HCT116 (cell line): ENCODE results near the gene TFCP2. TPM values are rescaled to one million over a fixed set of nuclear protein-coding genes. Genes with fewer than 3 reads are reported as not detected.

Experiments
- ATAC-seq: fragments of 200-7000 bp; cut with Tn5 transposase; 2 replicates; pipeline ENCODE4 v1.9.1; 2020; ENCODE audit warnings: mild to moderate bottlenecking, moderate library complexity
- BruUV-seq: library from RNA; stranded (reverse); fragments of 400-500 nt; replicated peaks from 2 replicates; lab custom pipeline; 2021; lab: Mats Ljungman, UMichigan
- CTCF ChIA-PET: fragments of 300-600 bp; sonication (Branson Sonifier 250); formaldehyde crosslinking; loops from one replicate; lab custom pipeline; 2021; ENCODE audit warnings: antibody characterized with exemption; lab: Charles Lee
- POLR2A ChIA-PET: fragments of 300-600, 350-600 bp; sonication (Branson Sonifier 250); formaldehyde crosslinking; loops from one replicate; lab custom pipeline; 2021; ENCODE audit warnings: antibody characterized with exemption; lab: Charles Lee
- RAD21 ChIA-PET, 2 experiments: fragments of 300-600 bp; sonication (Branson Sonifier 250); formaldehyde crosslinking; loops; one replicate each; lab custom pipeline; 2023; ENCODE audit warnings: low total read pairs in 2 of 2; ENCODE audit not compliant: uncharacterized antibody in 2 of 2, unreplicated experiment in 2 of 2, low non-redundant PET in 1 of 2; lab: Charles Lee
- DNase-seq: peaks from one replicate; pipeline ENCODE4 v3.0.0-alpha.2; 2010; ENCODE audit warnings: low read depth, low spot score
- H2AFZ ChIP-seq: fragments of 200-600 bp; shearing (Covaris generic), sonication (generic); 2 replicates; pipeline ENCODE4 v1.6.1; 2017; ENCODE audit warnings: low read depth, mixed run types, mixed read lengths, antibody characterized with exemption, low read length; ENCODE audit not compliant: poor library complexity, severe bottlenecking
- H3K27ac ChIP-seq: 2 replicates; pipeline ENCODE4 v1.5.1; 2012; ENCODE audit warnings: low read depth, low read length
- H3K27me3 ChIP-seq: fragments of 200-600 bp; sonication (generic); 2 replicates; pipeline ENCODE4 v1.6.1; 2016; ENCODE audit warnings: mixed run types, low read length, mixed read lengths; ENCODE audit not compliant: insufficient read depth
- H3K36me3 ChIP-seq, 2 experiments: fragments of 200-500 bp in 1 of 2; fragments of 200-600 bp in 1 of 2; sonication (Bioruptor generic) in 1 of 2; sonication (generic) in 1 of 2; 2 replicates each; pipeline versions ENCODE4 v1.5.1 to v1.6.1; 2014 to 2016; ENCODE audit warnings: low read length in 2 of 2, inconsistent platforms in 1 of 2, mixed read lengths in 1 of 2, mixed run types in 1 of 2; ENCODE audit not compliant: insufficient read depth in 2 of 2, control insufficient read depth in 1 of 2
- H3K4me1 ChIP-seq, 2 experiments: fragments of 200-600 bp in 1 of 2; sonication (generic) in 1 of 2; 2 replicates each; pipeline versions ENCODE4 v1.5.1 to v1.6.1; 2012 to 2017; ENCODE audit warnings: low read length in 2 of 2, inconsistent platforms in 1 of 2, mild to moderate bottlenecking in 1 of 2, mixed read lengths in 1 of 2, mixed run types in 1 of 2, moderate library complexity in 1 of 2; ENCODE audit not compliant: insufficient read depth in 2 of 2, control insufficient read depth in 1 of 2
- H3K4me2 ChIP-seq: fragments of 200-600 bp; sonication (generic); 2 replicates; pipeline ENCODE4 v1.6.1; 2017; ENCODE audit warnings: mixed run types, low read length, mixed read lengths
- H3K4me3 ChIP-seq, 2 experiments: fragments of 200-600 bp in 1 of 2; sonication (generic) in 1 of 2; replicated peaks in 1 of 2; 2 replicates each; pipeline ENCODE4 v1.5.1; 2011 to 2016; ENCODE audit warnings: low read length in 2 of 2, control low read depth in 1 of 2, low read depth in 1 of 2, mild to moderate bottlenecking in 1 of 2, mixed read lengths in 1 of 2, mixed run types in 1 of 2
- H3K79me2 ChIP-seq: fragments of 200-600 bp; sonication (generic); 2 replicates; pipeline ENCODE4 v1.6.1; 2017; ENCODE audit warnings: mild to moderate bottlenecking, mixed run types, low read length, moderate library complexity, mixed read lengths; ENCODE audit not compliant: insufficient read depth
- H3K9ac ChIP-seq: fragments of 200-600 bp; sonication (generic); 2 replicates; pipeline ENCODE4 v1.6.1; 2016; ENCODE audit warnings: low read length, mixed read lengths
- H3K9me2 ChIP-seq: fragments of 200-600 bp; sonication (generic), shearing (Covaris generic); 2 replicates; pipeline ENCODE4 v1.6.1; 2017; ENCODE audit warnings: mixed run types, mild to moderate bottlenecking, moderate library complexity; ENCODE audit not compliant: insufficient read depth
- H3K9me3 ChIP-seq, 2 experiments: fragments of 200-500 bp in 1 of 2; fragments of 200-600 bp in 1 of 2; sonication (Bioruptor generic) in 1 of 2; sonication (generic) in 1 of 2; 2 replicates each; pipeline ENCODE4 v1.6.1; 2014 to 2017; ENCODE audit warnings: low read length in 2 of 2, mixed read lengths in 2 of 2, inconsistent platforms in 1 of 2, low read depth in 1 of 2, mild to moderate bottlenecking in 1 of 2, mixed run types in 1 of 2, moderate library complexity in 1 of 2; ENCODE audit not compliant: control insufficient read depth in 1 of 2, insufficient read depth in 1 of 2
- H4K20me1 ChIP-seq: fragments of 200-600 bp; sonication (generic), shearing (Covaris generic); 2 replicates; pipeline ENCODE4 v1.6.1; 2017; ENCODE audit warnings: mixed run types, mild to moderate bottlenecking, moderate library complexity; ENCODE audit not compliant: insufficient read depth
- ATF3 ChIP-seq: IDR thresholded peaks from 2 replicates; pipeline ENCODE4 v1.6.1; 2012
- CEBPB ChIP-seq: IDR thresholded peaks from 2 replicates; pipeline ENCODE4 v1.6.1; 2012; ENCODE audit warnings: low read depth
- CTCF ChIP-seq, 3 experiments: fragments of 200-600 bp in 1 of 3; sonication (generic) in 1 of 3; IDR thresholded peaks in 2 of 3; conservative IDR thresholded peaks in 1 of 3; 2 replicates each; pipeline ENCODE4 v1.5.1; 2012 to 2017; ENCODE audit warnings: low read depth in 2 of 3, low read length in 2 of 3, antibody characterized with exemption in 1 of 3, borderline replicate concordance in 1 of 3, control low read depth in 1 of 3, mild to moderate bottlenecking in 1 of 3, mixed read lengths in 1 of 3, mixed run types in 1 of 3, moderate library complexity in 1 of 3; ENCODE audit not compliant: insufficient read depth in 1 of 3
- EGR1 ChIP-seq: IDR thresholded peaks from 2 replicates; pipeline ENCODE4 v1.6.1; 2012; ENCODE audit warnings: low read depth
- EZH2 ChIP-seq: fragments of 200-600 bp; sonication (generic); IDR thresholded peaks from 2 replicates; pipeline ENCODE4 v1.6.1; 2017; ENCODE audit warnings: antibody characterized with exemption, mixed run types
- FOSL1 ChIP-seq: IDR thresholded peaks from 2 replicates; pipeline ENCODE4 v1.6.1; 2012; ENCODE audit warnings: low read depth
- POLR2A ChIP-seq: IDR thresholded peaks from 2 replicates; pipeline ENCODE4 v1.7.0; 2011; ENCODE audit warnings: borderline replicate concordance; ENCODE audit not compliant: insufficient read depth, insufficient read length; ENCODE audit errors: extremely low read depth
- POLR2AphosphoS5 ChIP-seq: IDR thresholded peaks from 2 replicates; pipeline ENCODE4 v1.6.1; 2011; ENCODE audit warnings: mild to moderate bottlenecking, low read depth, low read length, moderate library complexity
- REST ChIP-seq: IDR thresholded peaks from 2 replicates; pipeline ENCODE4 v1.6.1; 2012; ENCODE audit warnings: low read depth
- SIN3A ChIP-seq: IDR thresholded peaks from 2 replicates; pipeline ENCODE4 v1.6.1; 2012; ENCODE audit warnings: low read depth
- TCF7L2 ChIP-seq: IDR thresholded peaks from 2 replicates; pipeline ENCODE4 v1.7.0; 2011; ENCODE audit warnings: borderline replicate concordance, inconsistent platforms; ENCODE audit not compliant: insufficient read depth, insufficient read length; ENCODE audit errors: extremely low read depth
- ZBTB33 ChIP-seq: IDR thresholded peaks from 2 replicates; pipeline ENCODE4 v1.6.1; 2011; ENCODE audit warnings: mild to moderate bottlenecking, low read length, moderate library complexity; ENCODE audit not compliant: insufficient replicate concordance; ENCODE audit errors: extremely low read depth
- ZFX ChIP-seq: fragments of 450-650 bp; IDR thresholded peaks from 2 replicates; pipeline ENCODE4 v1.6.1; 2017
- intact Hi-C: fragments of 100-400 bp; cut with micrococcal nuclease; formaldehyde crosslinking; loops from 2 replicates; pipeline ENCODE4 v1.10.0; 2022
- total RNA-seq: library from RNA; stranded (reverse); gene quantifications from one replicate; pipeline ENCODE4 v1.2.1, GENCODE V29; 2021; ENCODE audit not compliant: unreplicated experiment

The TFCP2 gene
- total RNA-seq, 1 experiment from 2014 or later = 31.6 TPM

- TF ChIP-seq REST = no peak
- TF ChIP-seq EZH2 = no peak
- TF ChIP-seq, all 23 proteins: peak for 11
Measured at GRCh38 chr12:51118706-51119105, 54.2 kb downstream of the TFCP2 start (continued).

- no peak overlapping the region for H3K4me3 ChIP-seq
- H3K36me3 ChIP-seq = peaks cover 19 to 25% of the 10 kb centered on the region in 2 experiments
- no peak overlapping the region for H3K4me2 ChIP-seq
- no peaks in the 10 kb centered on the region for H3K79me2 ChIP-seq
- H3K27ac ChIP-seq = no peak overlapping the region
- no peak for TF ChIP-seq EGR1
- TF ChIP-seq SIN3A = no peak
- TF ChIP-seq POLR2A = no peak
- TF ChIP-seq REST = no peak
- TF ChIP-seq ZFX = no peak
- no peak for TF ChIP-seq ZBTB33
- no peak for TF ChIP-seq FOSL1
- no peak for TF ChIP-seq CEBPB
- TF ChIP-seq CTCF (IDR thresholded peaks at IDR 0.05 in 2 of 3, conservative IDR thresholded peaks at IDR 0.05 in 1 of 3; ENCODE audit: borderline replicate concordance in 1 of 3, insufficient read depth in 1 of 3, low read depth in 2 of 3, low read length in 2 of 3) = no peak
- TF ChIP-seq POLR2AphosphoS5 = no peak
- no peak for TF ChIP-seq TCF7L2
- TF ChIP-seq ATF3 = no peak
- no peaks in the 10 kb centered on the region for H3K9me2 ChIP-seq
- ChIA-PET RAD21 (interaction anchor here in 1 of 2 experiments (0.6 kb wide), 1 partner anchor 88 kb away, joined by 3 read pairs; no protein-coding TSS in a partner anchor), CTCF (no interaction called here), POLR2A (no interaction called here)
- no peaks in the 10 kb centered on the region for H3K27me3 ChIP-seq
- no peak overlapping the region for H3K9ac ChIP-seq
- ATAC-seq (no peak), DNase-seq (no peak)
- H2AFZ ChIP-seq = no peak overlapping the region
- peaks cover 13 to 32% of the 10 kb centered on the region in 2 experiments; a peak in 3 of 4 replicates for H3K4me1 ChIP-seq
- H4K20me1 ChIP-seq = no peaks in the 10 kb centered on the region
- intact Hi-C loops = no loop called here
- BruUV-seq = no TSS peak
- no peaks in the 10 kb centered on the region for H3K9me3 ChIP-seq
Measured at GRCh38 chr12:51115533-51115932, 57.4 kb downstream of the TFCP2 start.
